ENCODE results near the gene ZBTB18.

Gene ZBTB18

DNA sequence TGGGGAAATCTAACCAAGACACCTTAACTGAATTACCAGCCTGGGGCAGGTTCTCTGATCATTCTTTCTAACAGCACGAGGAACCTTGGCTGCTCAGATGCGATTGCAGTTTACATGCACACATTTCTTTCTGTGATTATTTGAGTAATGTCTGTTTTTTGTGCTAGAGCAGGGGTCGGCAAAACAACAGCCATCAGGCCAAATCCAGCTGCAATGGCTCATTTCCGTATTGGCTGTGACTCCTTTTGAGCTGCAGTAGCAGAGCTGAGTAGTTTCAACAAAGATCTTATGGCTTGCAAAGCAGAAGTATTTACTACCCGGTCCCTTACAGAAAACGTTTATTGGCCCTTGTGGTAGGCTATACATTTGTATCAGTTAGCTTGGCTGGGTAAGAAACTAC lies 37.1 kb downstream of the ZBTB18 start:
- no peak for DNase-seq (ENCODE audit: low read depth)

DNA sequence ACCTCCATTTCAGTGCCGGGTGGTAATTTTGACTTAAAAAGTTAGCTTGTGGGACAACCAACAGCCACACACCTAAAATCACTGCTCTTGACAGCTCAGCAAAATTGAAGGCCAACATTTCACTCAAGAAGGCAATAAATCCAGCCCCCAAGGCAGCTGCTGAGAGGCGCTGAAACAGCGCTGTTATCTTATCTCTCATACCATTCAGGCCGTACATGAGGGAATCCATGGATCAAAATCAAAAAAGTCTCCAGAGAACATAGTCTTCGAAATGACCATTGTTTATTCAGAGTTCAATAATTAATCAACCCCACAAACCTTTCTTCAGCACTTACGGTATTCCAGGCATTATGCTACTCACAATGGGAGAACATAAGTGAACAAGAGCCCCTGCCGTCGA lies 38.5 kb downstream of the ZBTB18 start:
- DNase-seq (ENCODE audit: low read depth), result no peak

DNA sequence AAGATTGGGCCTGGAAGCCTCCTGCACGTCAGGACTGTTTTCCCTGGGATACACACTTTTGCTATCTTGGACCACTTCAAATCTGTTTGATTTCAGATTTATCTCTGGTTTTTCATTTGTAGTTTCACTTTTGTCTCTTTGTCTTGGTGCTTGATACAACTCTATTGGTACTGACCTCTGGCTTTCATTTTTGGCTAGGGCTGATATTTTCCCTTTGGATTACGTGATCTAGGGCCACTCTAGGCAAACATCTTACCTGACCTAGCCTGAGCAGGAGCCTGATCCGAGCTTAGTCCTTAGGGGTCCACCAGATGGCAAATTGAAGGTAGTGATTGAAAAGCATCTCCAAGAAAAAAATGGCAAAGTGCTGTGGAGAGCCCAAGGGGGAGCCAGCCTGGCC lies 39.6 kb downstream of the ZBTB18 start:
- DNase-seq (ENCODE audit: low read depth), result no peak

GRCh38 chr1:244092293-244092963 lies 41.3 kb downstream of the ZBTB18 start:
- DNase-seq (ENCODE audit: low read depth), result no peak

DNA sequence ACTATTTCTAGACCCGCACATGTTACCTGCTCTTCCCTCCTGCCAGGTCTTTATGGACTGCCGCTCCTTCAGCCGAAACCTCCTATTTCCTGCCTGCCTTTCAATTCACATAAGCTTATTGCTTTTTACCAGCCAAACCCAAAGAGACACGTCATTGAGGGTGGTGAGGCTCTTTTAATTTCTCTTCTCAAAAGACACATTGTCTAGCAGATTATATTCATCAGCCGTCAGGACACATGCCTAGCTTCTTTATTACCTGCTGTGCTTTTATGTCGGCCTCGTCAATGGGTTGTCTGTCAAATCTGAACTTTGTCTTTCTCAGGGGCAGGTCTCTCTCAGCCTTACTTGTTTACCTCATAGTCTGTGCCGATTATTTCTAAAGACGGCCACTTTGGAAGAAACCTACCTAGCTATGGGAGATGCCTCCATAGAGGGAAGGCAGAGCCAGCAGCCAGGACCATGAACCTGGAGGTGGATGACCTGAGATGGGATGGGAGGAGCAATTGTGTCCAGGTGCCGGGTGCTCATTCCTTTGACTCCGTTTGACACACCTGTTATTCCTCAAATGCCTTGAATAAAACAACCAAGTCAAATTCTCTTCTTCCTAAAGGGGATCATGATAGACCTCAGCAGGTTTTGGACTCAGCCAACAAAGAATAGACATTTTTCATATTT lies 42.0 kb downstream of the ZBTB18 start:
- no peak for DNase-seq (ENCODE audit: low read depth)

DNA sequence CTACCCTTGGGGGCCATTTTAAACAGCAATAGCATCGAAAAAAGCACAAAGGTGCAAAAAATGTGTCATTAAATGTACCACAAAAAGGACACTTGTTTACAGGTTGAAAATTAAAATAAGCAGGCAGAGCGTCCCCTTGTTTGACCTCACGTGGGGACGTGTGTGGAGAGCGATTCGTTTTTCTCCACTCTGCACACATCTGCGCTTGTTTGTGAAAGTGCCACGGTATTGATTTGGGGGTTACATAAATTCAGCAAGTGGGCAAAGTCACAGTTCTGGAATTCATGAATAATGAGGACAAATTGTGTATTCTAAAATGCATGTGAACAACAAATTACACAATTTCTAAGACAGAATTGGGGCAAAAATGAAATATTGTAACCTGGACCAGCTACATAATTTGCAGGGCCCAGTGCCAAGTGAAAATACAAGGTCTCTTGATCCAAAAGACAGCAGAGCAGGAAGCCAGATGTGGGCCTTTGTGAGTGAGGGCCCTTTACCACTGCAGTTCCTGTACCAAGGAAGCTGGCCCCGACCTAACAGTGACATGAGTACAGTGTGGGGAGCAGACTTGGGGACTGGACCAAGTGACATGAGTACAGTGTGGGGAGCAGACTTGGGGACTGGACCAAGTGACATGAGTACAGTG lies 43.9 kb downstream of the ZBTB18 start:
- no peak for DNase-seq (ENCODE audit: low read depth)

DNA sequence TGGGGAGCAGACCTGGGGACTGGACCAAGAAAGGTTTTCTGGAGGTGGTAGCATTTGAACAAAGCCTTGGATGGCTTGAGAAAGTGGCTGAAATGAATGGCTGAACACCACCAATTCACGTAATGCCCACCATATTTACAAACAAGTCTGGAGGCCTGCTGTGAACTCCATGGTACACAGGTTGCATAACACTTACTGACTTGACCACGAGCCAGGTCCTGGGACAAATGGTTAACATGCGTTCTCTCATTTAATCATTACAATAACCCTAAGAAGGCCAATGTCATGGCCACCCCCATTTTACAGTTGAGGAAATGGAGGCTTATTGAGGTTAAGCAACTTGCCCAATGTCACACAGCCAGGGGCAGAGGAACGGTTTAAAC lies 44.4 kb downstream of the ZBTB18 start:
- no peak for DNase-seq (ENCODE audit: low read depth)

- DNase-seq (ENCODE audit: low read depth), result no peak
These were observed 45.1 kb downstream of the ZBTB18 start for GRCh38 chr1:244096066-244096610.

DNA sequence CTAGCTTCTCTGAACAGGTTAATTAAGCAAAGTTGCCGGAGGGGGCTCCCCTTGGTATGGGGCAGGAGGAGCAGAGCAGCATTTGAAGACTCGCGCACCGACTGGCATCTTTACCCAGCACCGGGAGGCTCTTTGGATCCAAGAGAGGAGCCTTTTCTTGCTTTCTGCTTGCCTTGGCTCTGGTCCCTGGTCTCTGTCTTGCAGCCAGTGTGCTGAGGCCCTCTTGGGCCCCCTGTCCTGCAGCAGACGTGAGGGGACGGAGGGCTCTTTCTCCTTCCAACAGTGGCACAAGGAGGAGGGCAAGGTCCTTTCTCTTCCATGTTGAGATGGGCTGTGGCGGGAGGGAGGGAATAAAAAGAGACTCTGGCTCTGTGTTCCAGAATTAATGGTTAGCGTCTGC lies 45.6 kb downstream of the ZBTB18 start:
- no peak for DNase-seq (ENCODE audit: low read depth)

DNA sequence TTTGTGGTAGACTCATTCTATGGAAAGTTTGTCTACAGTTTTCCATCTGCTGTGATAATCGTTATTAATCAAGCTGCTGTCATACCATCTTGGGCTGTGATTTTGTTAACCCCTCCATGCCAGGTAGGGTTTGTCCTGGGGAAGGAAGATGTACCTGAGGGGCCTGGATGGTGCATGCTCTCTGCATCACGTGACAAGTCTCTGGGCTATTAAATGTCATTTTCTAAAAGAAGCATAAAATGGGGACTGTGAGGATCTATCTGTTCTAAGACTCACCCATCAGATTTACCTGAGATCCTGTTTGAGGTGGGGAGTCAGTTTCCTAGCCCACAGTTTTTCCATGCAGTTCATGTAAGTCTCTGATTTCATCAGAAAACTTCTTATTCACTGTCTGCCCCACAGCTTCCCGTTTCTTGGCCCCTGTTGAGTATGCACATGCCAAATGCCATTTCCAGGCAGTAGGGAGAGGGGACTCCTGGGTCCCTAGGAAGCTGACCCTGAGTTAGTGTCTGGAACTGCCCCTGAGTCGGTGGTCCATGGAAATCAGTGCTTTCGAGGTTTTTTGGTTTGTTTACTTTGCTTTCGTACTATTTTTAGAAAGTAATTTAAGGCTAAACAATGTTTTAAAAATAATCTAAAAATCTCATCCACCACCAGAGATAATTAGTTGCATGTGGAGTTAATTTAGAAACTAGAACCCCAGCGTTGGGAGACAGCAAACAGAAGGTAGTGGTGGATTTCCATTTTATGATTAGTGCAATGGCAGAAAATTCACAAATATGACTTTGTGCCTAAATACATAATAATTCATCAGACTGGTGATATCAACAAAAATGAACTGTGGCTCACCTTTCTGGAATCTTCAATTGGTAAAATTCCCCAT lies 46.7 kb downstream of the ZBTB18 start:
- DNase-seq (ENCODE audit: low read depth), result no peak

DNA sequence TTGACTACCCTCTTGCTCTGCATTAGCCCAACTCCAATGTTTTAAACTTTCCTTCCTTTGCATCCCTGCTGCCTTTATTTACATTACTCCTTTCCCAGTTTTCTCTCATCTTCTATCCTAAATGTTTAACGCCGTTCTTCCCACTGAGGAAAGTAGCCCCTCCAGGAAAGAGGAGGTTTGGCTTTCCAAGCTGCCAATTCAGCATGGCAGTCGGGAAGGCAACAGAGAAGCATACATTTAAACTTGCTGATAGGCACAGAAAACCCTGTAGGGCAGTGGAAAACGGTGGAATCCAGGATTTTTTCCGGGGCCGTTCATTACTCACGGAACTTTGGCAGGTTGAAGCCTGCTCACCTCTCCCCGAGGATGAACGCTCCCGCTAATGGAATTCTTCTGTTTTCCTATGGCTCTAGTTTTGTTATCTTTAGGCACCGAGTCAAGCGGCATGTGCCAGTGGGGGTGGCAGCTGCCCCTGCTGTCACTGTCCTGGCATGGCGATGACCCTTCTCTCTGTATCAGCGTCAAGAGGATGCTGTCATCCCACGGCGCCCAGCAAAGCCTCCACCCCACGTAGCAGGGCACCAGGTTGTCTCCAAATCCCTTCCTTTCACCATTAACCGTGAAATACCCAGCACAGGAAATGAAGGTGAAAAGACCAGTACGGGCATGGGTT lies 48.3 kb downstream of the ZBTB18 start:
- no peak for DNase-seq (ENCODE audit: low read depth)

- DNase-seq (ENCODE audit: low read depth), result no peak
These were observed 49.2 kb downstream of the ZBTB18 start for GRCh38 chr1:244100276-244100675.

GRCh38 chr1:244100704-244101453 lies 49.8 kb downstream of the ZBTB18 start:
- DNase-seq (ENCODE audit: low read depth), result no peak

DNA sequence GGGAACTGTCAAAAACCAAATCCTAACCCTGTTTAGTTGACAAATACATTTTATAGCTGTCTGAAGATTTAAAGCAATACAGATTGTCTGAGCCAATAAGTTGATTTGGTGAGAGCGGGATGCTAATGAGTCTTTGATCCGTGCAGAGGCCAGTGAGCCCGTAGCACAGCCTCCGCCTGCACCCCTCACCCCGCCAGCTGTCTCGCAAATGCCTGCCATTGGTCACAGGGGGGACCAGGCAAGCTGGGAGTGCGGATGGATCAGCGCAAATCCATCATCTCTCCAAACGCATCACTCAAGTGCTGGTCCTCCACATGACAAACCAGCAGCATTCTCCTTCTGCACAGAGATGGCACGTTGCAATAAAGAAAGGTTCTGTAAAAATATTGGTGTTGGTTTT lies 51.0 kb downstream of the ZBTB18 start:
- DNase-seq (ENCODE audit: low read depth), result no peak

- DNase-seq (ENCODE audit: low read depth), result no peak
These were observed 51.4 kb downstream of the ZBTB18 start for GRCh38 chr1:244102468-244102867.

- DNase-seq (ENCODE audit: low read depth), result no peak
These were observed 53.4 kb downstream of the ZBTB18 start for GRCh38 chr1:244104309-244105060.

DNA sequence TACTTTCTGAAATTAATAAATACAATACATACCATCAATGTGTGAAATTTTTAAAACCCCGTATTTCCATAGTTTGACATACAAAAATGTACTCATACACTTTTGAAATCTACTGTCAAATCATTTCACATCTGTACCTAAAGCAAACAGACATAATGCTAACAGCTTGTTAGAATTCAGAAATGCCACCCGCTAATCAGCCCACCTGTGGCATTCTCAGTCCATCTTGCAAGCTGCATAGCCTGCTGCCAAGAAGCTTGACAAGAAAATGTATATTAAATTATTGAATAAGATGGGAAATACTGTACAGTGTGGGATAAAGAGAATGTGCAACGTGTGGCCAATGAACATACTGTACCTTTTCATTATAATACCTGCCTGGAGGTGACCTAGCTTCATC lies 55.1 kb downstream of the ZBTB18 start:
- no peak for DNase-seq (ENCODE audit: low read depth)
